ENCODE results near the gene PROK1. TPM values are rescaled to one million over a fixed set of nuclear protein-coding genes. Genes with fewer than 3 reads are reported as not detected.

PROK1 gene
- total RNA-seq, 1 experiment from 2014 or later, result 0.22 TPM

DNA sequence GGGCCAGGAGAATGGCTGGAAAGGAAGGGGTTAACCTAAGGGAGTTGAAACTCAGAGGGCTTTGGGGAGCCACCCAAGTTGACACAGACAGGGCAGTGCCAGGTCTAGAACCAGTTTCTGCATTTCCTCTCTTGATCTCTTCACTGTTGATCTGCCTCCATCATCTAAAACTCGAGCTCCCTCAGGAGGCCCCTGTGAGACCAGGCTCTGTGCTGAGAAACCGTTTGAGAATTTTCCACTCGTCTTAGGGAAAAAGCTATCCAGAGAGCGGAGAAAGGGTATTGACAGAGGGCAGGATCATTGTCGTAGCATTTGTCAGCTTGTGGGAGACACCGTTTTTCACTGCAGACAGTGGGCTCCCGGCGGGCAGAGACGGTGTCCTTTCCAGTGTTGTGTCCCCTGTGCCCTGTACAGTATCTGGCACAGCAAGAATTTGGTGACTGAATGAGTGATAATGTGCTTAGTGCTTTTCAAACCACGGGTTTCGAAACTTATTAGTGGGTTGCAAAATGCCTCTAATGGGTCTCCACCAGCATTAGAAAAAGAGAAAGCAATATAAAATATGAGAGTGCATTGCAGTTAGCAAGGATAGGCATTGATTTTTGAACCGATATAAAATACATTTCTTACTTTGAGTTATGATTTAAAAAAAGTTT, 31.1 kb downstream of the PROK1 start:
- Histone ChIP-seq H3K9me3 (ENCODE audit: control insufficient read depth in 1 of 2, insufficient read depth in 1 of 2, low read depth in 1 of 2, low read length in 2 of 2) (no peaks in the 10 kb centered on the region), H3K9ac (ENCODE audit: low read length) (no peak overlapping the region), H3K4me1 (ENCODE audit: control insufficient read depth in 1 of 2, insufficient read depth in 2 of 2, low read length in 2 of 2) (peaks cover 12 to 18% of the 10 kb centered on the region in 2 experiments), H3K27ac (ENCODE audit: low read depth, low read length) (no peak overlapping the region), H3K9me2 (ENCODE audit: insufficient read depth) (no peaks in the 10 kb centered on the region), H2AFZ (ENCODE audit: low read depth, low read length, poor library complexity, severe bottlenecking) (no peak overlapping the region), H3K79me2 (ENCODE audit: insufficient read depth, low read length) (no peaks in the 10 kb centered on the region), H3K4me3 (replicated peaks in 1 of 2; ENCODE audit: low read depth in 1 of 2, low read length in 2 of 2) (no peak overlapping the region), H3K27me3 (ENCODE audit: insufficient read depth, low read length) (no peaks in the 10 kb centered on the region), H3K36me3 (ENCODE audit: control insufficient read depth in 1 of 2, insufficient read depth in 2 of 2, low read length in 2 of 2) (no peaks in the 10 kb centered on the region), H3K4me2 (ENCODE audit: low read length) (no peak overlapping the region), H4K20me1 (ENCODE audit: insufficient read depth) (no peaks in the 10 kb centered on the region)
- DNase-seq (ENCODE audit: low read depth, low spot score), result no peak
- ChIA-PET CTCF (interaction anchor here (1.5 to 21.6 kb wide), 2 partner anchors 14 to 144 kb away, joined by 3 to 203 read pairs; partner anchors contain the start of gene RBM15), RAD21 (ENCODE audit: low non-redundant PET in 1 of 2, low total read pairs in 2 of 2, uncharacterized antibody in 2 of 2, unreplicated experiment in 2 of 2) (no interaction called here), POLR2A (no interaction called here)
- no peak for ATAC-seq
- intact Hi-C loops (cut with micrococcal nuclease), result no loop called here
- no peak for TF ChIP-seq EZH2 (IDR thresholded peaks at IDR 0.05)
- TF ChIP-seq, protein P1, sequence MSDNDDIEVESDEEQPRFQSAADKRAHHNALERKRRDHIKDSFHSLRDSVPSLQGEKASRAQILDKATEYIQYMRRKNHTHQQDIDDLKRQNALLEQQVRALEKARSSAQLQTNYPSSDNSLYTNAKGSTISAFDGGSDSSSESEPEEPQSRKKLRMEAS (IDR thresholded peaks at IDR 0.05), result no peak
- no peak for TF ChIP-seq EZH2phosphoT487 (IDR thresholded peaks at IDR 0.05; ENCODE audit: borderline replicate concordance)
- no peak for TF ChIP-seq POLR2AphosphoS5 (IDR thresholded peaks at IDR 0.05; ENCODE audit: low read depth, low read length)
- no peak for TF ChIP-seq ELF1 (IDR thresholded peaks at IDR 0.05; ENCODE audit: borderline replicate concordance, low read depth)
- BruUV-seq (replicated peaks), result no TSS peak

DNA sequence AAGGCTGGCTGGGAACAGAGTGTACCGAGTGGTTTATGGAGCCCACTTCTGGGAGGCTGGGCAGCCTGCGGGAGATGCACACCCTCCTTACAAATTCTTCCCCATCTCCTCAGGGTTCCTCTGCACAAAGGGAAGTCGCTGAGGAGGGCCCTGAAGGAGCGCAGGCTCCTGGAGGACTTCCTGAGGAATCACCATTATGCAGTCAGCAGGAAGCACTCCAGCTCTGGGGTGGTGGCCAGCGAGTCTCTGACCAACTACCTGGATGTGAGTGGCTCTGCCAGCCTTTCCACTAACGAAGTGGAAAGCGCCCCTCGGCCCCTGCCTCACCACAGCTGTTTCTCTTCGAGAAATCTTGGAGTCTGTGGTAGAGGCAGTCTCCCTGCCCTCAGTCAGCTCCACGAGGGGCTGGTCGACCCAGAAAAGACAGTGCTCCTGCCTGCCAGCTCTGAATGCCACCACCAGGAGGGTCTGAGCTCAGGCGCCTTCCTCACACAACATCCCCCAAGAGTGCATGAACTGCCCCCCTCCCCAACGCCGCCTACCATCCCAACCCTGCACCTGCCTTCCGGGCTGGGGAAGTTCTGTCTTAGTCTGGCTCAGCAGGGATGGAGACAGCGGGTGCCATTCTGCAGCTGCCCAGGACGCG, 31.8 kb downstream of the PROK1 start:
- no TSS peak for BruUV-seq (replicated peaks)
- ChIA-PET POLR2A (no interaction called here), CTCF (interaction anchor here (21.6 kb wide), 1 partner anchor 13 kb away, joined by 203 read pairs; no protein-coding TSS in a partner anchor), RAD21 (ENCODE audit: low non-redundant PET in 1 of 2, low total read pairs in 2 of 2, uncharacterized antibody in 2 of 2, unreplicated experiment in 2 of 2) (no interaction called here)
- Histone ChIP-seq H3K27ac (ENCODE audit: low read depth, low read length) (no peak overlapping the region), H2AFZ (ENCODE audit: low read depth, low read length, poor library complexity, severe bottlenecking) (no peak overlapping the region), H4K20me1 (ENCODE audit: insufficient read depth) (no peaks in the 10 kb centered on the region), H3K9me2 (ENCODE audit: insufficient read depth) (no peaks in the 10 kb centered on the region), H3K9me3 (ENCODE audit: control insufficient read depth in 1 of 2, insufficient read depth in 1 of 2, low read depth in 1 of 2, low read length in 2 of 2) (no peaks in the 10 kb centered on the region), H3K79me2 (ENCODE audit: insufficient read depth, low read length) (no peaks in the 10 kb centered on the region), H3K4me1 (ENCODE audit: control insufficient read depth in 1 of 2, insufficient read depth in 2 of 2, low read length in 2 of 2) (peaks cover 5 to 12% of the 10 kb centered on the region in 2 experiments), H3K27me3 (ENCODE audit: insufficient read depth, low read length) (no peaks in the 10 kb centered on the region), H3K4me3 (replicated peaks in 1 of 2; ENCODE audit: low read depth in 1 of 2, low read length in 2 of 2) (no peak overlapping the region), H3K9ac (ENCODE audit: low read length) (no peak overlapping the region), H3K36me3 (ENCODE audit: control insufficient read depth in 1 of 2, insufficient read depth in 2 of 2, low read length in 2 of 2) (no peaks in the 10 kb centered on the region), H3K4me2 (ENCODE audit: low read length) (no peak overlapping the region)
- intact Hi-C loops (cut with micrococcal nuclease), result no loop called here
- DNase-seq (ENCODE audit: low read depth, low spot score), result no peak
- ATAC-seq, result peak; percentile 37; the same call in 1 of the 2 replicates
- no peak for TF ChIP-seq ZNF274 (IDR thresholded peaks at IDR 0.05; ENCODE audit: low read depth, low read length)
- TF ChIP-seq EZH2phosphoT487 (IDR thresholded peaks at IDR 0.05; ENCODE audit: borderline replicate concordance), result no peak
- no peak for TF ChIP-seq POLR2AphosphoS5 (IDR thresholded peaks at IDR 0.05; ENCODE audit: low read depth, low read length)
- TF ChIP-seq FOSL1 (IDR thresholded peaks at IDR 0.05; ENCODE audit: low read depth), result no peak
- no peak for TF ChIP-seq SIN3A (IDR thresholded peaks at IDR 0.05; ENCODE audit: low read depth)
- TF ChIP-seq YY1 (IDR thresholded peaks at IDR 0.05; ENCODE audit: extremely low read depth, insufficient replicate concordance, low read depth, low read length), result no peak
- TF ChIP-seq SRF (IDR thresholded peaks at IDR 0.05; ENCODE audit: low read depth), result no peak
- TF ChIP-seq, protein P1 (IDR thresholded peaks at IDR 0.05), result no peak
- no peak for TF ChIP-seq JUND (IDR thresholded peaks at IDR 0.05)
- TF ChIP-seq SP1 (IDR thresholded peaks at IDR 0.05; ENCODE audit: low read depth), result no peak
- TF ChIP-seq, protein P2, sequence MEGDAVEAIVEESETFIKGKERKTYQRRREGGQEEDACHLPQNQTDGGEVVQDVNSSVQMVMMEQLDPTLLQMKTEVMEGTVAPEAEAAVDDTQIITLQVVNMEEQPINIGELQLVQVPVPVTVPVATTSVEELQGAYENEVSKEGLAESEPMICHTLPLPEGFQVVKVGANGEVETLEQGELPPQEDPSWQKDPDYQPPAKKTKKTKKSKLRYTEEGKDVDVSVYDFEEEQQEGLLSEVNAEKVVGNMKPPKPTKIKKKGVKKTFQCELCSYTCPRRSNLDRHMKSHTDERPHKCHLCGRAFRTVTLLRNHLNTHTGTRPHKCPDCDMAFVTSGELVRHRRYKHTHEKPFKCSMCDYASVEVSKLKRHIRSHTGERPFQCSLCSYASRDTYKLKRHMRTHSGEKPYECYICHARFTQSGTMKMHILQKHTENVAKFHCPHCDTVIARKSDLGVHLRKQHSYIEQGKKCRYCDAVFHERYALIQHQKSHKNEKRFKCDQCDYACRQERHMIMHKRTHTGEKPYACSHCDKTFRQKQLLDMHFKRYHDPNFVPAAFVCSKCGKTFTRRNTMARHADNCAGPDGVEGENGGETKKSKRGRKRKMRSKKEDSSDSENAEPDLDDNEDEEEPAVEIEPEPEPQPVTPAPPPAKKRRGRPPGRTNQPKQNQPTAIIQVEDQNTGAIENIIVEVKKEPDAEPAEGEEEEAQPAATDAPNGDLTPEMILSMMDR (IDR thresholded peaks at IDR 0.05 in 2 of 3, conservative IDR thresholded peaks at IDR 0.05 in 1 of 3; ENCODE audit: borderline replicate concordance in 1 of 3, insufficient read depth in 1 of 3, low read depth in 2 of 3, low read length in 2 of 3), result no peak

Data from HCT116 (cell line).